Caco-2 (cell line): Measurements from ENCODE around the gene TPD52L1. TPM values are rescaled to one million over a fixed set of nuclear protein-coding genes. Genes with fewer than 3 reads are reported as not detected.
"Not testable (repeated sequence)": the region's sequence is repeated elsewhere in the genome, so short reads cannot be mapped to it uniquely, and the experiment has no call there.

Source experiments
- BruUV-seq: library from RNA; stranded (reverse); fragments of 400-500 nt; replicated peaks from 2 replicates; lab custom pipeline; 2021; lab: Mats Ljungman, UMichigan
- CTCF ChIA-PET: fragments of 300-600 bp; sonication (Branson Sonifier 250); formaldehyde crosslinking; loops from one replicate; lab custom pipeline; 2022; ENCODE audit warnings: antibody characterized with exemption; lab: Charles Lee
- POLR2A ChIA-PET: fragments of 300-600 bp; sonication (Branson Sonifier 250); formaldehyde crosslinking; loops from one replicate; lab custom pipeline; 2022; ENCODE audit warnings: antibody characterized with exemption; lab: Charles Lee
- DNase-seq, 2 experiments: peaks; one replicate each; pipeline versions ENCODE4 v3.0.0 to v3.0.0-alpha.2; 2020 to 2022
- H3K27me3 ChIP-seq: replicated peaks from 2 replicates; pipeline ENCODE4 v1.6.0; 2011; ENCODE audit warnings: low read length; ENCODE audit not compliant: control insufficient read depth, insufficient read depth
- H3K36me3 ChIP-seq: 2 replicates; pipeline ENCODE4 v1.5.1; 2011; ENCODE audit warnings: low read length; ENCODE audit not compliant: control insufficient read depth, insufficient read depth
- H3K4me1 ChIP-seq: fragments of 250-450 bp; sonication (Bioruptor Pico); 2 replicates; pipeline ENCODE4 v1.5.1; 2020; ENCODE audit warnings: mild to moderate bottlenecking
- H3K4me3 ChIP-seq: 2 replicates; pipeline ENCODE4 v1.5.1; 2011; ENCODE audit warnings: low read depth, mild to moderate bottlenecking, control low read depth, low read length
- H3K9me3 ChIP-seq: fragments of 250-450 bp; sonication (Bioruptor Pico); 2 replicates; pipeline ENCODE4 v1.5.1; 2020; ENCODE audit warnings: mild to moderate bottlenecking, moderate library complexity
- H3K27ac Mint-ChIP-seq: one replicate; pipeline ENCODE4 v1.8.0; 2022; ENCODE audit warnings: mixed read lengths; ENCODE audit not compliant: unreplicated experiment
- H3K27me3 Mint-ChIP-seq: one replicate; pipeline ENCODE4 v1.8.0; 2022; ENCODE audit warnings: mixed read lengths; ENCODE audit not compliant: insufficient read depth, unreplicated experiment
- H3K36me3 Mint-ChIP-seq: one replicate; pipeline ENCODE4 v1.8.0; 2022; ENCODE audit warnings: mild to moderate bottlenecking, mixed read lengths; ENCODE audit not compliant: insufficient read depth, unreplicated experiment
- H3K4me1 Mint-ChIP-seq: one replicate; pipeline ENCODE4 v1.8.0; 2022; ENCODE audit warnings: low read depth, mixed read lengths; ENCODE audit not compliant: unreplicated experiment
- H3K4me3 Mint-ChIP-seq: one replicate; pipeline ENCODE4 v1.8.0; 2022; ENCODE audit warnings: mild to moderate bottlenecking, moderate library complexity, mixed read lengths; ENCODE audit not compliant: unreplicated experiment
- H3K9me3 Mint-ChIP-seq: one replicate; pipeline ENCODE4 v1.8.0; 2022; ENCODE audit warnings: mixed read lengths; ENCODE audit not compliant: unreplicated experiment
- CTCF ChIP-seq, 2 experiments: fragments of 200-600 bp in 1 of 2; IDR thresholded peaks; 1 replicate in 1 of 2; 2 replicates in 1 of 2; pipeline versions ENCODE4 v1.5.1 to v1.8.0; 2011 to 2022; ENCODE audit warnings: antibody characterized with exemption in 1 of 2, control low read depth in 1 of 2, inconsistent platforms in 1 of 2, low read depth in 1 of 2, low read length in 1 of 2, mild to moderate bottlenecking in 1 of 2, moderate library complexity in 1 of 2; ENCODE audit not compliant: insufficient read depth in 1 of 2, severe bottlenecking in 1 of 2, unreplicated experiment in 1 of 2
- intact Hi-C: fragments of 100-400 bp; cut with micrococcal nuclease; formaldehyde crosslinking; loops from one replicate; pipeline ENCODE4 v1.10.0; 2022; ENCODE audit not compliant: unreplicated experiment
- total RNA-seq: library from RNA; stranded (reverse); gene quantifications from 2 replicates; pipeline ENCODE4 v1.2.3, GENCODE V29; 2022

Gene TPD52L1
- total RNA-seq, 1 experiment from 2014 or later, result 83.9 TPM

GRCh38 chr6:125124049-125124669 is 29.4 kb upstream of the TPD52L1 start:
- ChIA-PET CTCF (no interaction called here), POLR2A (no interaction called here)
- intact Hi-C loops, result no loop called here
- Mint-ChIP-seq H3K27ac (no peak overlapping the region), H3K4me1 (no peaks in the 10 kb centered on the region), H3K4me3 (no peak overlapping the region), H3K27me3 (peaks cover 3% of the 10 kb centered on the region), H3K9me3 (no peaks in the 10 kb centered on the region), H3K36me3 (no peaks in the 10 kb centered on the region)
- H3K27me3 ChIP-seq, result no peaks in the 10 kb centered on the region
- DNase-seq, result no peak
- no peak for TF ChIP-seq CTCF (IDR thresholded peaks at IDR 0.05; ENCODE audit: insufficient read depth in 1 of 2, low read depth in 1 of 2, low read length in 1 of 2, severe bottlenecking in 1 of 2, unreplicated experiment in 1 of 2)
- no peaks in the 10 kb centered on the region for H3K36me3 ChIP-seq
- no peak overlapping the region for H3K4me3 ChIP-seq
- no peaks in the 10 kb centered on the region for H3K4me1 ChIP-seq
- H3K9me3 ChIP-seq, result no peaks in the 10 kb centered on the region
- no TSS peak for BruUV-seq

GRCh38 chr6:125125856-125126255 is 27.7 kb upstream of the TPD52L1 start:
- H3K36me3 Mint-ChIP-seq, H3K4me1 Mint-ChIP-seq, H3K27ac Mint-ChIP-seq, CTCF ChIA-PET, BruUV-seq, H3K4me3 ChIP-seq, H3K4me1 ChIP-seq, POLR2A ChIA-PET, H3K9me3 ChIP-seq, intact Hi-C loops, H3K27me3 ChIP-seq, DNase-seq, H3K9me3 Mint-ChIP-seq, H3K27me3 Mint-ChIP-seq, H3K36me3 ChIP-seq, H3K4me3 Mint-ChIP-seq: not testable (repeated sequence)

- Histone ChIP-seq H3K4me3 (no peak overlapping the region), H3K36me3 (no peaks in the 10 kb centered on the region), H3K27me3 (no peaks in the 10 kb centered on the region), H3K9me3 (no peaks in the 10 kb centered on the region), H3K4me1 (no peaks in the 10 kb centered on the region)
- intact Hi-C loops, result no loop called here
- H3K9me3 Mint-ChIP-seq, result no peaks in the 10 kb centered on the region
- CTCF ChIA-PET, result no interaction called here
- no peak for TF ChIP-seq CTCF (IDR thresholded peaks at IDR 0.05; ENCODE audit: insufficient read depth in 1 of 2, low read depth in 1 of 2, low read length in 1 of 2, severe bottlenecking in 1 of 2, unreplicated experiment in 1 of 2)
- POLR2A ChIA-PET, result no interaction called here
- peaks cover 2% of the 10 kb centered on the region for H3K27me3 Mint-ChIP-seq
- no peaks in the 10 kb centered on the region for H3K4me1 Mint-ChIP-seq
- DNase-seq, result no peak
- H3K36me3 Mint-ChIP-seq, result no peaks in the 10 kb centered on the region
- no peak overlapping the region for H3K4me3 Mint-ChIP-seq
- no peak overlapping the region for H3K27ac Mint-ChIP-seq
- no TSS peak for BruUV-seq
Observed at GRCh38 chr6:125129354-125129753, 24.2 kb upstream of the TPD52L1 start.
